Left lung (tissue), 10 donors: ENCODE results near the gene CHCHD3. TPM values are rescaled to one million over a fixed set of nuclear protein-coding genes. Genes with fewer than 3 reads are reported as not detected.

Source experiments
- ATAC-seq: fragments of 200-7000 bp; cut with Tn5 transposase; one replicate; pipeline ENCODE4 v1.9.1; 2020; ENCODE audit warnings: moderate library complexity
- DNase-seq, 4 donors: peaks; one replicate each; pipeline ENCODE4 v3.0.0-alpha.2; 2013 to 2020
- H3K27ac ChIP-seq, 2 donors: fragments of 200-600 bp; sonication (generic) in 1 of 2; one replicate each; pipeline versions ENCODE4 v1.5.0 to v1.8.0; 2020 to 2021
- H3K27me3 ChIP-seq, 2 donors: fragments of 200-600 bp; sonication (generic) in 1 of 2; one replicate each; pipeline versions ENCODE4 v1.5.0 to v1.8.0; 2020 to 2021
- H3K36me3 ChIP-seq, 2 donors: fragments of 200-600 bp; sonication (generic) in 1 of 2; one replicate each; pipeline versions ENCODE4 v1.5.0 to v1.8.0; 2020 to 2021
- H3K4me1 ChIP-seq, 2 donors: fragments of 200-600 bp; one replicate each; pipeline ENCODE4 v1.8.0; 2021
- H3K4me3 ChIP-seq, 2 donors: fragments of 200-600 bp; sonication (generic) in 1 of 2; one replicate each; pipeline versions ENCODE4 v1.5.0 to v1.8.0; 2020 to 2021; ENCODE audit warnings: mild to moderate bottlenecking in 1 of 2
- H3K9me3 ChIP-seq, 2 donors: fragments of 200-600 bp; sonication (generic) in 1 of 2; one replicate each; pipeline versions ENCODE4 v1.5.0 to v1.8.0; 2020 to 2021
- intact Hi-C, 2 donors: fragments of 100-400 bp; cut with DNase I; formaldehyde crosslinking; loops; one replicate each; pipeline versions ENCODE4 v1.11.2 to v1.14.2; 2022
- polyA plus RNA-seq, 6 donors: library from polyadenylated mRNA; unstranded; fragments of 120-200 nt; gene quantifications; one replicate each; pipeline ENCODE4 v1.2.1, GENCODE V29; 2013; ENCODE audit not compliant: insufficient read length in 6 of 6
- total RNA-seq, 2 donors: library from RNA; stranded (reverse); fragmentation: NEBNext Ultra II Directional; extraction: Animal tissue kit (Norgen Biotek cat#: 25700); gene quantifications; one replicate each; pipeline ENCODE4 v1.2.1, GENCODE V29; 2021
- TF ChIP-seq, protein P1 (sequence below), 2 donors: fragments of 200-600 bp; sonication (generic) in 1 of 2; IDR thresholded peaks; one replicate each; pipeline versions ENCODE4 v1.5.0 to v1.8.0; 2021; ENCODE audit warnings: antibody characterized with exemption in 2 of 2
- donor health status: DM: no; HTN: yes; CAD: no.
- donor health status: DM: no; HTN: no; CAD: no.

Gene CHCHD3
- total and polyA plus RNA-seq, 8 donors, result 45.4 to 58.9 (median 54.5) TPM

- DNase-seq (no peak), ATAC-seq (no peak)
- intact Hi-C loops, result no loop called here
- H3K27me3 ChIP-seq, result no peaks in the 10 kb centered on the region
- H3K36me3 ChIP-seq, result no peaks in the 10 kb centered on the region
- H3K9me3 ChIP-seq, result no peaks in the 10 kb centered on the region
- no peak overlapping the region for H3K4me3 ChIP-seq
- peaks cover 0 to 4% of the 10 kb centered on the region in 2 donors for H3K4me1 ChIP-seq
- TF ChIP-seq, protein P1, sequence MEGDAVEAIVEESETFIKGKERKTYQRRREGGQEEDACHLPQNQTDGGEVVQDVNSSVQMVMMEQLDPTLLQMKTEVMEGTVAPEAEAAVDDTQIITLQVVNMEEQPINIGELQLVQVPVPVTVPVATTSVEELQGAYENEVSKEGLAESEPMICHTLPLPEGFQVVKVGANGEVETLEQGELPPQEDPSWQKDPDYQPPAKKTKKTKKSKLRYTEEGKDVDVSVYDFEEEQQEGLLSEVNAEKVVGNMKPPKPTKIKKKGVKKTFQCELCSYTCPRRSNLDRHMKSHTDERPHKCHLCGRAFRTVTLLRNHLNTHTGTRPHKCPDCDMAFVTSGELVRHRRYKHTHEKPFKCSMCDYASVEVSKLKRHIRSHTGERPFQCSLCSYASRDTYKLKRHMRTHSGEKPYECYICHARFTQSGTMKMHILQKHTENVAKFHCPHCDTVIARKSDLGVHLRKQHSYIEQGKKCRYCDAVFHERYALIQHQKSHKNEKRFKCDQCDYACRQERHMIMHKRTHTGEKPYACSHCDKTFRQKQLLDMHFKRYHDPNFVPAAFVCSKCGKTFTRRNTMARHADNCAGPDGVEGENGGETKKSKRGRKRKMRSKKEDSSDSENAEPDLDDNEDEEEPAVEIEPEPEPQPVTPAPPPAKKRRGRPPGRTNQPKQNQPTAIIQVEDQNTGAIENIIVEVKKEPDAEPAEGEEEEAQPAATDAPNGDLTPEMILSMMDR (IDR thresholded peaks at IDR 0.05), result no peak
- H3K27ac ChIP-seq, result no peak overlapping the region
Observed at GRCh38 chr7:133061357-133061756, 20.5 kb downstream of the CHCHD3 start.

- ATAC-seq (no peak), DNase-seq (no peak)
- TF ChIP-seq, protein P1 (IDR thresholded peaks at IDR 0.05), result no peak
- intact Hi-C loops, result no loop called here
- no peaks in the 10 kb centered on the region for H3K9me3 ChIP-seq
- no peaks in the 10 kb centered on the region for H3K27me3 ChIP-seq
- no peak overlapping the region for H3K4me3 ChIP-seq
- H3K27ac ChIP-seq, result no peak overlapping the region
- H3K36me3 ChIP-seq, result no peaks in the 10 kb centered on the region
- peaks cover 0 to 4% of the 10 kb centered on the region in 2 donors for H3K4me1 ChIP-seq
Observed at GRCh38 chr7:133060004-133060403, 21.9 kb downstream of the CHCHD3 start.

- Histone ChIP-seq H3K27me3 (no peaks in the 10 kb centered on the region), H3K36me3 (no peaks in the 10 kb centered on the region), H3K9me3 (no peaks in the 10 kb centered on the region), H3K27ac (no peak overlapping the region), H3K4me3 (no peak overlapping the region), H3K4me1 (peaks cover 0 to 4% of the 10 kb centered on the region in 2 donors)
- TF ChIP-seq, protein P1 (IDR thresholded peaks at IDR 0.05), result no peak
- no peak for ATAC-seq
- DNase-seq, result no peak
- intact Hi-C loops, result no loop called here
Observed at GRCh38 chr7:133059263-133059662, 22.6 kb downstream of the CHCHD3 start.

DNA sequence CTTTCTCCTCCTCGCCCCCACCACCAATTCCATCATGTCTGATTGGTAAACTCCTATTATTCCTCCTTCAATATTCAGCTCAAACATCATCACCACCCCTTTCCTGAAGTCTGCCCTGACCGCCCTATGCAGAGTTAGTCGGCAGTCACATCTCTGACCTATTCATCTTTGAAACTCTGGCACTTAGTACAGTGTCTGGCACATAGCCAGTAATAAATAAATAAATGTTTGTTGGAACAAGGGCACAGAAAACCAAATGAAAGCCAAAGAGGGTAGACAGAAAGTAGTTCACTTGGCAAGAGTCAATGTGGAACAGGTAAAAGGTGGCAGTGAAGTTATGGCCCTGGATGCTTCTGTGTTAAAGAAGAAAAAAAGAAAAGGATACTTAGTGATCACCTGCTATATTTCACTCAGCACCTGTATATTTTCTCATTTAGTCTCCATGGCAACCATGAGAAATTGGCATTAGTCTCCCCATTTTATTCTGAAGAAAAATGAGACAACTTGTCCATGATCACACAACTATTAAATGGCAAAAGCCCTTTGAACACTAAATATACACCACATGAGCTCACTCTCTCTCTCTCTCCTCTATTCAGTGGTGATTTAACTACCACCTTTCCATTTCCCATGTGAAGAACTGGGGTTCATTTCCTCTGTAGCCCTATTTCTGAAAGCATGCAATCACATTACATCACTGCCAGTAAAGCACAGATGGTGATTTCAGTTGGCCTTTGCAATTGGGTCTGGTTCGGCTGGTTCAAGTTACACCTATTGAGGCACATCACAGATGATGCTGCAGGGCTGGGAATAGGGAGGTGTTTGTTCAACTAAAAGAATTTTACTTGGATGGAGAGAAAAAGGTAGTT, 25.3 kb downstream of the CHCHD3 start:
- ATAC-seq, result no peak

More for the DNA sequence above, 25.3 kb downstream of the CHCHD3 start:
- H3K9me3 ChIP-seq, result no peaks in the 10 kb centered on the region
- no peak overlapping the region for H3K27ac ChIP-seq
- no peak for DNase-seq
- H3K27me3 ChIP-seq, result no peaks in the 10 kb centered on the region
- no peaks in the 10 kb centered on the region for H3K36me3 ChIP-seq
- intact Hi-C loops, result no loop called here
- H3K4me3 ChIP-seq, result no peak overlapping the region
- peaks cover 3 to 4% of the 10 kb centered on the region in 2 donors for H3K4me1 ChIP-seq
- TF ChIP-seq, protein P1 (IDR thresholded peaks at IDR 0.05), result no peak
